Tibial nerve (tissue), 4 donors: Measurements from ENCODE around the gene PRKCE. TPM values are rescaled to one million over a fixed set of nuclear protein-coding genes. Genes with fewer than 3 reads are reported as not detected.

Experiments
- DNase-seq, 2 donors: peaks; one replicate each; pipeline ENCODE4 v3.0.0-alpha.2; 2019; ENCODE audit warnings: low spot score in 2 of 2
- H3K27ac ChIP-seq, 4 donors: fragments of 200-600 bp; sonication (generic) in 3 of 4; one replicate each; pipeline ENCODE4 v1.5.1; 2017 to 2019; ENCODE audit warnings: mild to moderate bottlenecking in 1 of 4
- H3K27me3 ChIP-seq, 2 donors: fragments of 200-600 bp; sonication (generic) in 1 of 2; one replicate each; pipeline versions ENCODE4 v1.5.1 to v1.6.0; 2017 to 2019
- H3K36me3 ChIP-seq, 3 donors: fragments of 200-600 bp; sonication (generic); one replicate each; pipeline ENCODE4 v1.5.1; 2018 to 2019
- H3K4me1 ChIP-seq, 4 donors: fragments of 200-600 bp; sonication (generic) in 3 of 4; one replicate each; pipeline ENCODE4 v1.5.1; 2017 to 2019
- H3K4me3 ChIP-seq, 4 donors: fragments of 200-600 bp; sonication (generic) in 3 of 4; one replicate each; pipeline ENCODE4 v1.5.1; 2017 to 2019; ENCODE audit warnings: mild to moderate bottlenecking in 1 of 4, moderate library complexity in 1 of 4
- H3K9me3 ChIP-seq, 4 donors: fragments of 200-600 bp; sonication (generic) in 3 of 4; one replicate each; pipeline ENCODE4 v1.5.1; 2017 to 2019
- CTCF ChIP-seq, 5 experiments: fragments of 200-600 bp in 3 of 5; fragments of 450-650 bp in 2 of 5; sonication (generic) in 3 of 5; IDR thresholded peaks; one replicate each; pipeline ENCODE4 v1.5.1; 2016 to 2019; ENCODE audit warnings: antibody characterized with exemption in 5 of 5, mild to moderate bottlenecking in 3 of 5, moderate library complexity in 2 of 5
- EP300 ChIP-seq, 2 donors: sonication (generic); formaldehyde crosslinking; IDR thresholded peaks; one replicate each; pipeline ENCODE4 v1.6.1; 2017; ENCODE audit warnings: antibody characterized with exemption in 2 of 2, mild to moderate bottlenecking in 1 of 2
- POLR2A ChIP-seq, 2 donors: fragments of 450-650 bp; IDR thresholded peaks; one replicate each; pipeline ENCODE4 v1.6.1; 2017; ENCODE audit warnings: antibody characterized with exemption in 2 of 2, mild to moderate bottlenecking in 2 of 2, moderate library complexity in 2 of 2
- WGBS, 2 donors: methylation state at CpG; one replicate each; pipeline ENCODE4 v1.1.5; 2018; 5-methylcytosine and 5-hydroxymethylcytosine counted together
- total RNA-seq, 4 donors: library from RNA; depleted of rRNA; stranded (reverse); fragments of >200 nt; gene quantifications; one replicate each; pipeline ENCODE4 v1.1.0, GENCODE V29; 2016

PRKCE gene
- total RNA-seq, 4 donors from 2014 or later = 14.4 to 22.4 (median 17.9) TPM

- TF ChIP-seq EP300 (IDR thresholded peaks at IDR 0.05) = peak in 1 of 2 donors; percentile 42
- TF ChIP-seq CTCF (IDR thresholded peaks at IDR 0.05) = no peak
- Histone ChIP-seq H3K27me3 (no peaks in the 10 kb centered on the region), H3K4me3 (peak overlapping the region in 2 of 4 donors; percentile 2 to 35), H3K4me1 (peaks cover 0 to 47% (median 12%) of the 10 kb centered on the region in 4 donors), H3K36me3 (no peaks in the 10 kb centered on the region), H3K9me3 (no peaks in the 10 kb centered on the region), H3K27ac (peak overlapping the region in 3 of 4 donors; percentile 9 to 63 (median 61))
- 24 to 30% methylated on average over 10 of the region's 10 CpGs for WGBS, 2 donors
- DNase-seq = peak; percentile 25 to 30
These were observed 119.8 kb downstream of the PRKCE start for GRCh38 chr2:45771261-45771660.

- Histone ChIP-seq H3K27me3 (no peaks in the 10 kb centered on the region), H3K36me3 (no peaks in the 10 kb centered on the region), H3K4me1 (peaks cover 0 to 52% (median 14%) of the 10 kb centered on the region in 4 donors), H3K9me3 (no peaks in the 10 kb centered on the region), H3K4me3 (no peak overlapping the region), H3K27ac (peak overlapping the region in 1 of 4 donors; percentile 11)
- 45 to 50% methylated on average over 2 of the region's 2 CpGs for WGBS, 2 donors
- TF ChIP-seq EP300 (IDR thresholded peaks at IDR 0.05) = no peak
- no peak for TF ChIP-seq CTCF (IDR thresholded peaks at IDR 0.05)
- TF ChIP-seq POLR2A (IDR thresholded peaks at IDR 0.05) = no peak
- DNase-seq = no peak
These were observed 120.6 kb downstream of the PRKCE start for GRCh38 chr2:45772038-45772437.

- DNase-seq = no peak
- TF ChIP-seq EP300 (IDR thresholded peaks at IDR 0.05) = no peak
- TF ChIP-seq POLR2A (IDR thresholded peaks at IDR 0.05) = no peak
- no peak for TF ChIP-seq CTCF (IDR thresholded peaks at IDR 0.05)
- peaks cover 0 to 55% (median 14%) of the 10 kb centered on the region in 4 donors for H3K4me1 ChIP-seq
- no peaks in the 10 kb centered on the region for H3K9me3 ChIP-seq
- no peaks in the 10 kb centered on the region for H3K27me3 ChIP-seq
- H3K27ac ChIP-seq = no peak overlapping the region
- 95% methylated on average over 9 of the region's 9 CpGs for WGBS, 2 donors
- no peaks in the 10 kb centered on the region for H3K36me3 ChIP-seq
- no peak overlapping the region for H3K4me3 ChIP-seq
These were observed 122.4 kb downstream of the PRKCE start for GRCh38 chr2:45773909-45774308.

- Histone ChIP-seq H3K27me3 (no peaks in the 10 kb centered on the region), H3K4me1 (peaks cover 0 to 48% (median 14%) of the 10 kb centered on the region in 4 donors), H3K4me3 (no peak overlapping the region), H3K9me3 (no peaks in the 10 kb centered on the region), H3K27ac (no peak overlapping the region), H3K36me3 (no peaks in the 10 kb centered on the region)
- TF ChIP-seq CTCF (IDR thresholded peaks at IDR 0.05) = no peak
- no peak for TF ChIP-seq POLR2A (IDR thresholded peaks at IDR 0.05)
- TF ChIP-seq EP300 (IDR thresholded peaks at IDR 0.05) = no peak
- no peak for DNase-seq
- WGBS, 2 donors = 67% methylated on average over 9 to 10 of the region's 10 CpGs
These were observed 123.3 kb downstream of the PRKCE start for GRCh38 chr2:45774688-45775244.

- H3K36me3 ChIP-seq = no peaks in the 10 kb centered on the region
- H3K27ac ChIP-seq = peak overlapping the region in 2 of 4 donors; percentile 4 to 20
- H3K9me3 ChIP-seq = no peaks in the 10 kb centered on the region
- peaks cover 0 to 32% (median 2%) of the 10 kb centered on the region in 4 donors for H3K4me1 ChIP-seq
- no peaks in the 10 kb centered on the region for H3K27me3 ChIP-seq
- 36 to 49% methylated on average over 7 of the region's 7 CpGs for WGBS, 2 donors
- DNase-seq = peak in 1 of 2 donors; percentile 30
- TF ChIP-seq POLR2A (IDR thresholded peaks at IDR 0.05) (no peak), CTCF (IDR thresholded peaks at IDR 0.05) (no peak), EP300 (IDR thresholded peaks at IDR 0.05) (no peak)
- H3K4me3 ChIP-seq = no peak overlapping the region
These were observed 124.9 kb downstream of the PRKCE start for GRCh38 chr2:45776160-45776955.
